Mesenchymal stem cell (in vitro differentiated cells and primary cell): Measurements from ENCODE around the gene C1QL3. TPM values are rescaled to one million over a fixed set of nuclear protein-coding genes. Genes with fewer than 3 reads are reported as not detected.

Source experiments
- DNase-seq: peaks from one replicate; pipeline ENCODE4 v3.0.0-alpha.2; 2013
- H2AFZ ChIP-seq: one replicate; pipeline ENCODE4 v1.6.1; 2013; ENCODE audit warnings: low read depth, mild to moderate bottlenecking, control low read depth, inconsistent platforms, low read length, moderate library complexity
- H2AK5ac ChIP-seq: 2 replicates; pipeline ENCODE4 v1.6.1; 2013; ENCODE audit warnings: low read length, moderate library complexity, mild to moderate bottlenecking, inconsistent platforms; ENCODE audit not compliant: severe bottlenecking
- H2BK120ac ChIP-seq: one replicate; pipeline ENCODE4 v1.6.1; 2013; ENCODE audit warnings: low read depth, mild to moderate bottlenecking, inconsistent platforms, low read length, moderate library complexity
- H2BK12ac ChIP-seq, 2 experiments: one replicate each; pipeline ENCODE4 v1.6.1; 2013; ENCODE audit warnings: inconsistent platforms in 2 of 2, low read length in 2 of 2, mild to moderate bottlenecking in 2 of 2, moderate library complexity in 2 of 2, control low read depth in 1 of 2
- H2BK15ac ChIP-seq: one replicate; pipeline ENCODE4 v1.6.1; 2013; ENCODE audit warnings: mild to moderate bottlenecking, low read depth, inconsistent platforms; ENCODE audit not compliant: poor library complexity, severe bottlenecking
- H2BK5ac ChIP-seq: 2 replicates; pipeline ENCODE4 v1.6.1; 2013; ENCODE audit warnings: low read depth, mild to moderate bottlenecking, low read length, control low read depth, inconsistent platforms; ENCODE audit not compliant: poor library complexity, severe bottlenecking
- H3K14ac ChIP-seq, 2 experiments: one replicate each; pipeline ENCODE4 v1.6.1; 2013; ENCODE audit warnings: inconsistent platforms in 2 of 2, low read length in 2 of 2, control low read depth in 1 of 2, mild to moderate bottlenecking in 1 of 2, moderate library complexity in 1 of 2
- H3K18ac ChIP-seq, 2 experiments: one replicate each; pipeline ENCODE4 v1.6.1; 2013; ENCODE audit warnings: inconsistent platforms in 2 of 2, low read length in 2 of 2, control low read depth in 1 of 2, low read depth in 1 of 2, mild to moderate bottlenecking in 1 of 2
- H3K23ac ChIP-seq, 2 experiments: one replicate each; pipeline ENCODE4 v1.6.1; 2013; ENCODE audit warnings: inconsistent platforms in 2 of 2, low read length in 2 of 2, mild to moderate bottlenecking in 2 of 2, moderate library complexity in 2 of 2, control low read depth in 1 of 2
- H3K27ac ChIP-seq: 2 replicates; pipeline ENCODE4 v1.5.1; 2013; ENCODE audit warnings: mild to moderate bottlenecking, moderate library complexity, low read length, control low read depth, inconsistent platforms; ENCODE audit not compliant: poor library complexity, severe bottlenecking
- H3K27me3 ChIP-seq, 2 experiments: 2 replicates each; pipeline versions ENCODE4 v1.6.1 to v1.7.0; 2013; ENCODE audit warnings: low read length in 2 of 2, mild to moderate bottlenecking in 2 of 2, moderate library complexity in 2 of 2, control low read depth in 1 of 2, inconsistent platforms in 1 of 2; ENCODE audit not compliant: control insufficient read depth in 1 of 2, insufficient read depth in 1 of 2
- H3K36me3 ChIP-seq, 2 experiments: 2 replicates each; pipeline versions ENCODE4 v1.6.1 to v1.7.0; 2013; ENCODE audit warnings: low read length in 2 of 2, control low read depth in 1 of 2, inconsistent platforms in 1 of 2, low read depth in 1 of 2, mild to moderate bottlenecking in 1 of 2; ENCODE audit not compliant: insufficient read depth in 2 of 2, control insufficient read depth in 1 of 2
- H3K4ac ChIP-seq, 2 experiments: one replicate each; pipeline ENCODE4 v1.6.1; 2013; ENCODE audit warnings: inconsistent platforms in 2 of 2, low read length in 2 of 2, mild to moderate bottlenecking in 2 of 2, moderate library complexity in 2 of 2, control low read depth in 1 of 2, low read depth in 1 of 2
- H3K4me1 ChIP-seq: 2 replicates; pipeline ENCODE4 v1.6.1; 2013; ENCODE audit warnings: low read depth, low read length, control low read depth; ENCODE audit not compliant: control insufficient read depth, insufficient read depth
- H3K4me2 ChIP-seq: 2 replicates; pipeline ENCODE4 v1.6.1; 2013; ENCODE audit warnings: low read length, mild to moderate bottlenecking, inconsistent platforms; ENCODE audit not compliant: poor library complexity, severe bottlenecking
- H3K4me3 ChIP-seq, 2 experiments: 2 replicates each; pipeline versions ENCODE4 v1.5.1 to v1.7.0; 2013; ENCODE audit warnings: low read length in 2 of 2, mild to moderate bottlenecking in 2 of 2, control low read depth in 1 of 2, low read depth in 1 of 2; ENCODE audit not compliant: insufficient read depth in 1 of 2
- H3K79me1 ChIP-seq: replicated peaks from 2 replicates; pipeline ENCODE4 v1.6.1; 2013; ENCODE audit warnings: mild to moderate bottlenecking, control low read depth, low read length, inconsistent platforms; ENCODE audit not compliant: poor library complexity, severe bottlenecking
- H3K9ac ChIP-seq: 2 replicates; pipeline ENCODE4 v1.7.0; 2013; ENCODE audit warnings: mild to moderate bottlenecking, low read length, moderate library complexity
- H3K9me3 ChIP-seq: 2 replicates; pipeline ENCODE4 v1.7.0; 2013; ENCODE audit warnings: mild to moderate bottlenecking, low read length; ENCODE audit not compliant: control insufficient read depth
- H4K8ac ChIP-seq: one replicate; pipeline ENCODE4 v1.6.1; 2013; ENCODE audit warnings: inconsistent platforms, mild to moderate bottlenecking, low read length, moderate library complexity
- H4K91ac ChIP-seq: one replicate; pipeline ENCODE4 v1.6.1; 2013; ENCODE audit warnings: mild to moderate bottlenecking, low read length, inconsistent platforms
- WGBS: methylation state at CpG from one replicate; pipeline ENCODE4 v1.1.7; 2013; ENCODE audit warnings: mixed read lengths; 5-methylcytosine and 5-hydroxymethylcytosine counted together
- small RNA-seq: library from polyadenylated mRNA; stranded (forward); fragments of <200 nt; extraction: miRNeasy Mini kit (QIAGEN cat#:217004); gene quantifications from one replicate; pipeline ENCODE3, GENCODE V24; 2013; ENCODE audit warnings: low read depth

Gene C1QL3

GRCh38 chr10:16472828-16473227, 48.9 kb downstream of the C1QL3 start:
- H3K79me1 ChIP-seq: no peaks in the 10 kb centered on the region
- H4K8ac ChIP-seq: no peak overlapping the region
- H2AFZ ChIP-seq: no peak overlapping the region
- H3K9me3 ChIP-seq: no peaks in the 10 kb centered on the region
- no peak overlapping the region for H4K91ac ChIP-seq
- H3K23ac ChIP-seq: no peak overlapping the region
- H3K4ac ChIP-seq: no peak overlapping the region
- DNase-seq: no peak
- no peak overlapping the region for H3K4me2 ChIP-seq
- no peaks in the 10 kb centered on the region for H3K36me3 ChIP-seq
- H3K27me3 ChIP-seq: no peaks in the 10 kb centered on the region
- no peak overlapping the region for H2BK120ac ChIP-seq
- 100% methylated on average over 1 of the region's 3 CpGs for WGBS
- no peak overlapping the region for H3K27ac ChIP-seq
- H2BK12ac ChIP-seq: no peak overlapping the region
- no peak overlapping the region for H3K18ac ChIP-seq
- H3K9ac ChIP-seq: no peak overlapping the region
- H3K14ac ChIP-seq: no peak overlapping the region
- H3K4me1 ChIP-seq: no peaks in the 10 kb centered on the region
- no peak overlapping the region for H2AK5ac ChIP-seq
- H3K4me3 ChIP-seq: no peak overlapping the region
- no peak overlapping the region for H2BK15ac ChIP-seq
- H2BK5ac ChIP-seq: no peak overlapping the region

- WGBS: 94% methylated on average over 5 of the region's 5 CpGs
Measured at GRCh38 chr10:16470747-16471146, 50.9 kb downstream of the C1QL3 start.

GRCh38 chr10:16466001-16466400, 55.7 kb downstream of the C1QL3 start:
- H4K91ac ChIP-seq: no peak overlapping the region

More at GRCh38 chr10:16470747-16471146, 50.9 kb downstream of the C1QL3 start:
- Histone ChIP-seq H2BK12ac (no peak overlapping the region), H3K4me3 (no peak overlapping the region), H3K79me1 (no peaks in the 10 kb centered on the region), H3K9ac (no peak overlapping the region), H2BK120ac (no peak overlapping the region), H3K27ac (no peak overlapping the region), H3K4me1 (no peaks in the 10 kb centered on the region), H3K4me2 (no peak overlapping the region), H3K27me3 (no peaks in the 10 kb centered on the region), H4K91ac (no peak overlapping the region), H2AK5ac (no peak overlapping the region), H3K9me3 (no peaks in the 10 kb centered on the region), H2BK5ac (no peak overlapping the region), H3K4ac (no peak overlapping the region), H3K36me3 (no peaks in the 10 kb centered on the region), H4K8ac (no peak overlapping the region), H3K23ac (no peak overlapping the region), H2BK15ac (no peak overlapping the region), H2AFZ (no peak overlapping the region), H3K14ac (no peak overlapping the region), H3K18ac (no peak overlapping the region)
- DNase-seq: no peak

More at GRCh38 chr10:16466001-16466400, 55.7 kb downstream of the C1QL3 start:
- Histone ChIP-seq H3K4me3 (no peak overlapping the region), H4K8ac (no peak overlapping the region), H3K79me1 (peaks cover 2% of the 10 kb centered on the region), H3K9ac (no peak overlapping the region), H3K27ac (no peak overlapping the region), H3K4ac (no peak overlapping the region), H3K14ac (no peak overlapping the region), H2BK12ac (no peak overlapping the region), H2AFZ (no peak overlapping the region), H2AK5ac (no peak overlapping the region), H2BK15ac (no peak overlapping the region), H2BK120ac (no peak overlapping the region), H3K9me3 (no peaks in the 10 kb centered on the region), H2BK5ac (no peak overlapping the region), H3K27me3 (no peaks in the 10 kb centered on the region), H3K36me3 (no peaks in the 10 kb centered on the region), H3K4me1 (no peaks in the 10 kb centered on the region), H3K18ac (no peak overlapping the region), H3K23ac (no peak overlapping the region), H3K4me2 (no peak overlapping the region)
- whole genome bisulfite sequencing: no CpG with 5 or more reads among the region's 1 CpG
- DNase-seq: no peak

Small RNA genes within 50 kb of the gene (small RNA-seq; reads per million reads assigned to genes)
- gene RNU2-18P: not detected
